Measurements from ENCODE around the gene CASP4.
"Not testable (repeated sequence)": the region's sequence is repeated elsewhere in the genome, so short reads cannot be mapped to it uniquely, and the experiment has no call there.

CASP4 gene

GRCh38 chr11:104968355-104968855, at the start of gene CASP4:
Gene CASP4, minus strand, starts transcription at chr11:104968574. Its CDS starts 49 bp downstream, at chr11:104968525.
- peak; percentile 96 for DNase-seq (ENCODE audit: low spot score)

DNA sequence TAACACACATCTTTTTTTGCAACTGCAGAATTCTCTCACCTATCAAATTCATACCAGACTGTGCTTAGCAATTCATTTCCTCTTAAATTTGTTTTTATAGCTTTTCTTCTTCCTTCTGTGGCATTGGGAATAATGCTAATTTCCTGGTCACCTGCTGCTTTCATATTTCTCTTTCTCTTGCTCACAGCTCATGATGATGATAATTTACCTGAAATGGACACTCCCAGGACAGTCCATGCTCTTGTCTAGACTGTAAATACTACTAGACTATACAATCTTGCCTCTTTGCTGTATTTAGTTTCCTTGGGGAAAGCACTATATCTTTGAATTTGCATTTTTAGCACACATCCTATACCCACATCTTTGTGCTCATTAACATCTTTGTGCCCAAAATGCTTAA, 39.1 kb upstream of the CASP4 start:
- DNase-seq (ENCODE audit: low spot score): no peak

DNA sequence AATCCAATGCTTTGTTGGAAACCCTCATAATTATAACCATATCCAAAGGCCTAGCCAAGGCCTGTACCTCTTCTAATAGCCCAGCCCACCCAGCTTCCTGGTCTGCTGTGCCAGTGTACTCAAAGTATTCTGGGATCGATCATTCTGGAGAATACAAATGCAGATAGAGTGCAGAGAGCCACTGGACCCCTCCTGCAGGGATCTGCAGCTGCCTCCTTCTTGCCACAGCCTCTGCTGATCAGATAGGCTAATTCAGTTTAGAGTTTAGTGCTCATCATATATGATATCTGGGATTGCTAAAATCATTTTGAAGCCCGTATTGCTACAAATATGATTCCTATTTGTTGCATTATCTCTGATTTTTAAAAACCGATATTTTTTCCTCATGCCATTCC, 37.1 kb upstream of the CASP4 start:
- DNase-seq (ENCODE audit: low spot score): no peak

GRCh38 chr11:105004021-105004420, 35.6 kb upstream of the CASP4 start:
- no peak for DNase-seq (ENCODE audit: low spot score)

GRCh38 chr11:105003151-105003550, 34.8 kb upstream of the CASP4 start:
- DNase-seq (ENCODE audit: low spot score): no peak

- no peak for DNase-seq (ENCODE audit: low spot score)
These were observed 32.4 kb upstream of the CASP4 start for GRCh38 chr11:105000797-105001196.

DNA sequence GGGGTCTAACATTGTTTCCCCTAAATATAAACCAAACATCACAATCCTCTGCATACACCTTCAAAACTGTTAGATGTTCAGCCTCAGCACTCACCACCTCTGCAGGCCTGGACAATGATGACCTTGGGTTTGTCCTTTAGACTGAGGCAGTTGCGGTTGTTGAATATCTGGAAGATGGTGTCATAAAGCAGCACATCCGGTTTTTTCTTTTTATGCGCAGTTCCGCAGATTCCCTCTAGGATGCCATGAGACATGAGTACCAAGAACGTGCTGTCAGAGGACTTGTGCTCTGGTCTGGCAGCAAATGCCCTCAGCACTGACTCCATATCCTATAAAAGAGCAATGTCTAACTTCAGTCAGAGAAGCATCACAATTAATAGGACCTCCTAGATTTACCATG, 31.8 kb upstream of the CASP4 start:
- DNase-seq (ENCODE audit: low spot score): peak; percentile 65

- no peak for DNase-seq (ENCODE audit: low spot score)
These were observed 31.3 kb upstream of the CASP4 start for GRCh38 chr11:104999721-105000120.

GRCh38 chr11:104997288-104997687, 28.9 kb upstream of the CASP4 start:
- DNase-seq (ENCODE audit: low spot score): no peak

DNA sequence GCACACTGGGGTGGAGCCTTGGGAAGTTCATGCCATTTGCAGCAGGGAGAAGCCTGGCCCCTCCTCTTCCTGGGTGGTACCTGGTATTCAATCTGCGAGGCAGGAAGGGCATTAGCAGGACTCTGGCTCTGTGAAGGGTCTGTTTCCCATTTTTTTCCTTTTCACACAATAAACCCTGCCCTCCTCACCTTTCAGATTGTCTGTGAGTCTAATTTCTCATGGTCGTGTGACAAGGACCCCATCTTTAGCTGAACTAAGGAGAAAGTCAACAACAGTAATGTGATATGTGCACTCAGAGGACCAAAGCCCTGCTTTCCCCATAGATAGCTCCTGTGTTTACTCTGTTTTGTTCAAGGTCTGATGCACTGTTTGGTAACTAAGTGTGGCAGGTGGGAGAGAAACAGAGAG, 26.6 kb upstream of the CASP4 start:
- DNase-seq (ENCODE audit: low spot score): no peak

- no peak for DNase-seq (ENCODE audit: low spot score)
These were observed 24.4 kb upstream of the CASP4 start for GRCh38 chr11:104992781-104993180.

GRCh38 chr11:104991994-104992393, 23.6 kb upstream of the CASP4 start:
- DNase-seq (ENCODE audit: low spot score): no peak

- DNase-seq (ENCODE audit: low spot score): no peak
These were observed 16.4 kb upstream of the CASP4 start for GRCh38 chr11:104984808-104985207.

DNA sequence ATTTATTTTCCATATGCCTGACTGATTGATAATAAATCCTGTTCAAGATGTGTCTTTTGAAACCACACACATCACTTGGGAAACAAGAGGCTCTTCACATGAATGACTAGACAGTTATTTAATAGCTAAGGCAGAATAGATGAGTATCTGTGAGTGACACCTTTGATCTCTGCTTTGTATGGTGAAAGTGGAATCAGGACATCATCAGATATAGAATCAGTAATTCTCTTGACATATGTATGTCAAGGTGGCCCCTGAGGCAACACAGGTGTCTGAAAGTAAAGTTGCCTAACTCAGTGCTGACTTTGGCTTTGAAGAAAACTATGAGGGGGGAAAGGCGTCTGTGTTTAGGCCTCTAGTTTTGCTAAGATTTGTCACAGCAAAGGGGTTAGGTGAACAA, 11.5 kb upstream of the CASP4 start:
- DNase-seq (ENCODE audit: low spot score): no peak

GRCh38 chr11:104973616-104974015, 5.2 kb upstream of the CASP4 start:
- no peak for DNase-seq (ENCODE audit: low spot score)

GRCh38 chr11:104972924-104973323, 4.5 kb upstream of the CASP4 start:
- DNase-seq (ENCODE audit: low spot score): not testable (repeated sequence)

DNA sequence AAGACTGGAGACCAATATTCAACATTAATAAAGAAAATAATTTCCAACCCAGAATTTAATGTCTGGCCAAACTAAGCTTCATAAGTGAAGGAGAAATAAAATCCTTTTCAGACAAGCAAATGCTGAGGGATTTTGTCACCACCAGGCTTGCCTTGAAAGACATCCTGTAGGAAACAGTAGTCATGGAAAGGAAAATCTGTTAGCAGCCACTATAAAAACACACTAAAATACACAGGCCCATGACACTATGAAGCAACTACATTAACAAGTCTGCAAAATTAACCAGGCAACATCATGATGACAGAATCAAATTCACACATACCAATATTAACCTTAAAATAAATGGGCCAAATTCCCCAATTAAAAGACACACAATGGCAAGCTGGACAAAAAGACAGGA, 2.4 kb upstream of the CASP4 start:
- DNase-seq (ENCODE audit: low spot score): no peak

GRCh38 chr11:104968856-104969776, 742 bp upstream of the CASP4 start:
- DNase-seq (ENCODE audit: low spot score): peak; percentile 14

- DNase-seq (ENCODE audit: low spot score): peak; percentile 47
These were observed 630 bp downstream of the CASP4 start for GRCh38 chr11:104967534-104968354.

DNA sequence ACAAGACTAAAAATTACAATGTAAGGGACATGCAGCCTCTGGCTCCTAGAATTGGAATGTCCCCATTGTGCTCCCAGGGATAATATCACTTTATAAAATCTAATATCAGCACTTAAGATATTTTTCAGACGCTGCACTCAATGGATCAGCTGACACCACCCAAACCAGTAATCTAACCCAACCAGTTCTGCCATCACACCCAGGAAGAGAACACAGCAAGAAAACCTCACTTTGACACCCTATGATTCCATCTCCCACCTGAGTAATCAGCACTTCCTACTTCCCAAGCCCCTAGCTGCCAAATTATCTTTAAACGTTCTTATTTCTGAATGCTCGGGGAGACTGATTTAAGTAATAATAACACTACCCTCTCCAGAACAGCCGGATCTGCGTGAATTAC, 2.6 kb downstream of the CASP4 start:
- DNase-seq (ENCODE audit: low spot score): no peak

- DNase-seq (ENCODE audit: low spot score): no peak
These were observed 4.1 kb downstream of the CASP4 start for GRCh38 chr11:104964247-104964646.

GRCh38 chr11:104962852-104963251, 5.5 kb downstream of the CASP4 start:
- no peak for DNase-seq (ENCODE audit: low spot score)

- no peak for DNase-seq (ENCODE audit: low spot score)
These were observed 11.1 kb downstream of the CASP4 start for GRCh38 chr11:104957280-104957679.
